ENCODE measurements around the gene HNRNPA3. TPM values are rescaled to one million over a fixed set of nuclear protein-coding genes. Genes with fewer than 3 reads are reported as not detected.

The HNRNPA3 gene
- total RNA-seq, 3 donors from 2014 or later (not counting 1 experiment from before 2014, with no cell fraction given) = 223 to 298 (median 289) TPM

DNA sequence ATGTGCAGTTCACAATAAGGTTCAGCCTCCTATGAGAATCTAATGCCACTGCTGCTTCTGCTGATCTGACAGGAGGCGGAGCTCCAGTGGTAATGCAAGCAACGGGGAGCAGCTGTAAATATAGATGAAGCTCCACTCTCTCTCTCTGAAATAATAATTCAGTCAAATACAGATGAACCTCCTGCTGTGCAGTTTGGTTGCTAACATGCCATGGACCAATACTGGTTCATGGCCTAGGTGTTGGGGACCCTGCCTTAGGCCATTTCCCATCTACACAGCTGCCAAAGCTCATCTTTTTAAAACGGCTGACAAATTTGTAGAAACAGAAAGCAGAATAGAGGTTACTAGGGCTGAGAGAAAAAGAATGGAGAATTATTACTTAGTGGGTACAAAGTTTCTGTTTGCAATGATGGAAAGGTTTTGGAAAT, 10.7 kb upstream of the HNRNPA3 start:
- Mint-ChIP-seq H3K27me3 (ENCODE audit: low read depth in 2 of 2) (no peaks in the 10 kb centered on the region), H3K36me3 (no peaks in the 10 kb centered on the region), H3K4me1 (no peaks in the 10 kb centered on the region), H3K4me3 (no peak overlapping the region), H3K9me3 (no peaks in the 10 kb centered on the region), H3K27ac (no peak overlapping the region)
- H3K27ac ChIP-seq (ENCODE audit: low read length) = no peak overlapping the region
- WGBS (ENCODE audit: insufficient coverage) = 92% methylated on average over 3 of the region's 3 CpGs
- H3K9me3 ChIP-seq (ENCODE audit: control insufficient read depth, insufficient read depth, low read length) = no peaks in the 10 kb centered on the region
- H3K4me1 ChIP-seq (ENCODE audit: control insufficient read depth, insufficient read depth, low read length) = no peaks in the 10 kb centered on the region
- ATAC-seq (no peak), DNase-seq (no peak)
- no peak overlapping the region for H3K4me3 ChIP-seq (ENCODE audit: low read length)
- intact Hi-C loops (cut with micrococcal nuclease) = no loop called here
- H3K36me3 ChIP-seq (ENCODE audit: control insufficient read depth, insufficient read depth, low read length) = no peaks in the 10 kb centered on the region
- no peaks in the 10 kb centered on the region for H3K27me3 ChIP-seq (ENCODE audit: control insufficient read depth, insufficient read depth, low read length)
- TF ChIP-seq, protein P1, sequence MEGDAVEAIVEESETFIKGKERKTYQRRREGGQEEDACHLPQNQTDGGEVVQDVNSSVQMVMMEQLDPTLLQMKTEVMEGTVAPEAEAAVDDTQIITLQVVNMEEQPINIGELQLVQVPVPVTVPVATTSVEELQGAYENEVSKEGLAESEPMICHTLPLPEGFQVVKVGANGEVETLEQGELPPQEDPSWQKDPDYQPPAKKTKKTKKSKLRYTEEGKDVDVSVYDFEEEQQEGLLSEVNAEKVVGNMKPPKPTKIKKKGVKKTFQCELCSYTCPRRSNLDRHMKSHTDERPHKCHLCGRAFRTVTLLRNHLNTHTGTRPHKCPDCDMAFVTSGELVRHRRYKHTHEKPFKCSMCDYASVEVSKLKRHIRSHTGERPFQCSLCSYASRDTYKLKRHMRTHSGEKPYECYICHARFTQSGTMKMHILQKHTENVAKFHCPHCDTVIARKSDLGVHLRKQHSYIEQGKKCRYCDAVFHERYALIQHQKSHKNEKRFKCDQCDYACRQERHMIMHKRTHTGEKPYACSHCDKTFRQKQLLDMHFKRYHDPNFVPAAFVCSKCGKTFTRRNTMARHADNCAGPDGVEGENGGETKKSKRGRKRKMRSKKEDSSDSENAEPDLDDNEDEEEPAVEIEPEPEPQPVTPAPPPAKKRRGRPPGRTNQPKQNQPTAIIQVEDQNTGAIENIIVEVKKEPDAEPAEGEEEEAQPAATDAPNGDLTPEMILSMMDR (IDR thresholded peaks at IDR 0.05) = no peak

DNA sequence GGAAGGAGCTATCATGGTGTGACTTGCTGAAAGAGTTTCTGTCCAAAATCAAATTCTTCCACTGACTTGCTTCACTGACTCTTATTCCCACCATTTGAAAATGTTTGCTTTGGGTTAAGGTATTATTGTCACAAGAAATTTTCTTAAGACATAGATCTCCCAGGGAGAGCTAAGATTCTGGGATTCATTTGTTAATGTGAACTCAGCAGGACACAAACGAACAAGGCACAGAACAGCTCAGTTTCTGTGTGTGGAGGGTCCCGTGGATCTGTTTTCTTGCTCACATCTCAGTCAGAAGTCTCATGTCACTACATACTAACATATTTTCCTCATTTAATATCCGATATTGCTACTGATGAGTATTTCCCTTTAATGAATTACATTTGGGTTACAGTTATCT, 8.2 kb upstream of the HNRNPA3 start:
- intact Hi-C loops (cut with micrococcal nuclease) = no loop called here
- Mint-ChIP-seq H3K4me3 (no peak overlapping the region), H3K36me3 (no peaks in the 10 kb centered on the region), H3K27me3 (ENCODE audit: low read depth in 2 of 2) (no peaks in the 10 kb centered on the region), H3K4me1 (no peaks in the 10 kb centered on the region), H3K27ac (no peak overlapping the region), H3K9me3 (no peaks in the 10 kb centered on the region)
- Histone ChIP-seq H3K4me3 (ENCODE audit: low read length) (no peak overlapping the region), H3K27ac (ENCODE audit: low read length) (no peak overlapping the region), H3K9me3 (ENCODE audit: control insufficient read depth, insufficient read depth, low read length) (no peaks in the 10 kb centered on the region), H3K36me3 (ENCODE audit: control insufficient read depth, insufficient read depth, low read length) (no peaks in the 10 kb centered on the region), H3K27me3 (ENCODE audit: control insufficient read depth, insufficient read depth, low read length) (no peaks in the 10 kb centered on the region), H3K4me1 (ENCODE audit: control insufficient read depth, insufficient read depth, low read length) (no peaks in the 10 kb centered on the region)
- WGBS (ENCODE audit: insufficient coverage) = 95% methylated on average over 2 of the region's 3 CpGs
- no peak for ATAC-seq
- DNase-seq = no peak
- TF ChIP-seq, protein P1 (IDR thresholded peaks at IDR 0.05) = no peak

DNA sequence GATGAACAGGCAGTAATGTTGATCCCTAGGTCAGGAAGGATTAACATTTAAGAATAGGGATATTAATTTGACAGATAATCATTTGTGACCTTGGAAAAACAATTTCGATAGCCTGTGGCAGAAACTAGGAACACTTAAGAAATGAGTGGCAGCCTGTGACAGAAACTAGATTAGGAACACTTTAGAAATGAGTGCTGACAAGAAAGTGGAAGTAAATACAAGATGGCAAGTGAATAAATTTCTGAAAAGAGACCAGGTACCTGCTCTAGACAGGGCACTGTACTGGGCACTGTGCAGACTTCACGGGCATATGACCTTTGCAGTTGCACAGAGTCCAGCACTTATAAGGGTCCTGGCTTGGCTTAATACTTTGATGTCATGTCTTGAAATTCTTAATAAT, 5.5 kb upstream of the HNRNPA3 start:
- intact Hi-C loops (cut with micrococcal nuclease) = no loop called here
- Histone ChIP-seq H3K27me3 (ENCODE audit: control insufficient read depth, insufficient read depth, low read length) (no peaks in the 10 kb centered on the region), H3K27ac (ENCODE audit: low read length) (no peak overlapping the region), H3K4me3 (ENCODE audit: low read length) (no peak overlapping the region), H3K9me3 (ENCODE audit: control insufficient read depth, insufficient read depth, low read length) (no peaks in the 10 kb centered on the region), H3K4me1 (ENCODE audit: control insufficient read depth, insufficient read depth, low read length) (peaks cover 3% of the 10 kb centered on the region), H3K36me3 (ENCODE audit: control insufficient read depth, insufficient read depth, low read length) (no peaks in the 10 kb centered on the region)
- H3K36me3 Mint-ChIP-seq = no peaks in the 10 kb centered on the region
- H3K4me3 Mint-ChIP-seq = no peak overlapping the region
- TF ChIP-seq, protein P1 (IDR thresholded peaks at IDR 0.05) = no peak
- 91% methylated on average over 2 of the region's 2 CpGs for WGBS (ENCODE audit: insufficient coverage)
- H3K27ac Mint-ChIP-seq = no peak overlapping the region
- H3K27me3 Mint-ChIP-seq (ENCODE audit: low read depth in 2 of 2) = no peaks in the 10 kb centered on the region
- ATAC-seq (no peak), DNase-seq (no peak)
- H3K9me3 Mint-ChIP-seq = no peaks in the 10 kb centered on the region
- H3K4me1 Mint-ChIP-seq = peaks cover 10% of the 10 kb centered on the region in 2 donors

DNA sequence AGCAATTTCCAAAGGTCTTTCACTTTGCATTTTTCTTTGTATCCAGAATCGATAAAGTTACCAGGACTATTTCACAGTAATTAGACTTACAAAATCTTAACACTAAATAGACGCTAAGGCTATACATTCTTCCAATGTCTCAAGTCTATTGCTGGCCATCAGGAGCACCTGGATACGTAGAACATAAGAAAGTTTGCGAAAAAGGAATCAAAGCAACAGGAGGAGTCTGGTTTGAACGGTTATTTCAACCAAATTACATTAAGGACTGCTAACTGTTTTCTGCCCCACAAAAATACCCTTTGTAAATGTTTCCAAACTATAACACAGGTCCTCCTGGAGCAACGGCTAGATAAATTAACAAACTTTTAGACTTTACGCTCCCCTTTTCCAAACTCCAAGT, 1.4 kb upstream of the HNRNPA3 start:
- ATAC-seq = no peak
- WGBS (ENCODE audit: insufficient coverage) = 66% methylated on average over 7 of the region's 7 CpGs
- Histone ChIP-seq H3K36me3 (ENCODE audit: control insufficient read depth, insufficient read depth, low read length) (peaks cover 14% of the 10 kb centered on the region), H3K4me1 (ENCODE audit: control insufficient read depth, insufficient read depth, low read length) (peaks cover 18% of the 10 kb centered on the region), H3K27ac (ENCODE audit: low read length) (peak overlapping the region; percentile 100), H3K27me3 (ENCODE audit: control insufficient read depth, insufficient read depth, low read length) (no peaks in the 10 kb centered on the region), H3K4me3 (ENCODE audit: low read length) (no peak overlapping the region), H3K9me3 (ENCODE audit: control insufficient read depth, insufficient read depth, low read length) (no peaks in the 10 kb centered on the region)
- H3K27me3 Mint-ChIP-seq (ENCODE audit: low read depth in 2 of 2) = no peaks in the 10 kb centered on the region
- TF ChIP-seq, protein P1 (IDR thresholded peaks at IDR 0.05) = no peak
- peak overlapping the region; percentile 94 for H3K4me3 Mint-ChIP-seq
- no peak for DNase-seq
- intact Hi-C loops (cut with micrococcal nuclease) = no loop called here
- peaks cover 38 to 45% of the 10 kb centered on the region in 2 donors for H3K4me1 Mint-ChIP-seq
- H3K27ac Mint-ChIP-seq = peak overlapping the region; percentile 99 to 100
- H3K36me3 Mint-ChIP-seq = peaks cover 11% of the 10 kb centered on the region
- no peaks in the 10 kb centered on the region for H3K9me3 Mint-ChIP-seq

Measured in natural killer cell (primary cell).